HCT116 (cell line): ENCODE results near the gene NSUN7. TPM values are rescaled to one million over a fixed set of nuclear protein-coding genes. Genes with fewer than 3 reads are reported as not detected.

ENCODE experiments used
- ATAC-seq: fragments of 200-7000 bp; cut with Tn5 transposase; 2 replicates; pipeline ENCODE4 v1.9.1; 2020; ENCODE audit warnings: mild to moderate bottlenecking, moderate library complexity
- Bru-seq: library from RNA; stranded (reverse); fragments of 400-500 nt; gene quantifications from one replicate; lab custom pipeline; 2021; lab: Mats Ljungman, UMichigan
- BruChase-seq, 2 experiments: library from RNA; stranded (reverse); fragments of 400-500 nt; gene quantifications; one replicate each; lab custom pipeline; 2021; lab: Mats Ljungman, UMichigan
- BruUV-seq: library from RNA; stranded (reverse); fragments of 400-500 nt; replicated peaks from 2 replicates; lab custom pipeline; 2021; lab: Mats Ljungman, UMichigan
- CTCF ChIA-PET: fragments of 300-600 bp; sonication (Branson Sonifier 250); formaldehyde crosslinking; loops from one replicate; lab custom pipeline; 2021; ENCODE audit warnings: antibody characterized with exemption; lab: Charles Lee
- POLR2A ChIA-PET: fragments of 300-600, 350-600 bp; sonication (Branson Sonifier 250); formaldehyde crosslinking; loops from one replicate; lab custom pipeline; 2021; ENCODE audit warnings: antibody characterized with exemption; lab: Charles Lee
- RAD21 ChIA-PET, 2 experiments: fragments of 300-600 bp; sonication (Branson Sonifier 250); formaldehyde crosslinking; loops; one replicate each; lab custom pipeline; 2023; ENCODE audit warnings: low total read pairs in 2 of 2; ENCODE audit not compliant: uncharacterized antibody in 2 of 2, unreplicated experiment in 2 of 2, low non-redundant PET in 1 of 2; lab: Charles Lee
- DNase-seq: peaks from one replicate; pipeline ENCODE4 v3.0.0-alpha.2; 2010; ENCODE audit warnings: low read depth, low spot score
- H2AFZ ChIP-seq: fragments of 200-600 bp; shearing (Covaris generic), sonication (generic); 2 replicates; pipeline ENCODE4 v1.6.1; 2017; ENCODE audit warnings: low read depth, mixed run types, mixed read lengths, antibody characterized with exemption, low read length; ENCODE audit not compliant: poor library complexity, severe bottlenecking
- H3K27ac ChIP-seq: 2 replicates; pipeline ENCODE4 v1.5.1; 2012; ENCODE audit warnings: low read depth, low read length
- H3K27me3 ChIP-seq: fragments of 200-600 bp; sonication (generic); 2 replicates; pipeline ENCODE4 v1.6.1; 2016; ENCODE audit warnings: mixed run types, low read length, mixed read lengths; ENCODE audit not compliant: insufficient read depth
- H3K36me3 ChIP-seq, 2 experiments: fragments of 200-500 bp in 1 of 2; fragments of 200-600 bp in 1 of 2; sonication (Bioruptor generic) in 1 of 2; sonication (generic) in 1 of 2; 2 replicates each; pipeline versions ENCODE4 v1.5.1 to v1.6.1; 2014 to 2016; ENCODE audit warnings: low read length in 2 of 2, inconsistent platforms in 1 of 2, mixed read lengths in 1 of 2, mixed run types in 1 of 2; ENCODE audit not compliant: insufficient read depth in 2 of 2, control insufficient read depth in 1 of 2
- H3K4me1 ChIP-seq, 2 experiments: fragments of 200-600 bp in 1 of 2; sonication (generic) in 1 of 2; 2 replicates each; pipeline versions ENCODE4 v1.5.1 to v1.6.1; 2012 to 2017; ENCODE audit warnings: low read length in 2 of 2, inconsistent platforms in 1 of 2, mild to moderate bottlenecking in 1 of 2, mixed read lengths in 1 of 2, mixed run types in 1 of 2, moderate library complexity in 1 of 2; ENCODE audit not compliant: insufficient read depth in 2 of 2, control insufficient read depth in 1 of 2
- H3K4me2 ChIP-seq: fragments of 200-600 bp; sonication (generic); 2 replicates; pipeline ENCODE4 v1.6.1; 2017; ENCODE audit warnings: mixed run types, low read length, mixed read lengths
- H3K4me3 ChIP-seq, 2 experiments: fragments of 200-600 bp in 1 of 2; sonication (generic) in 1 of 2; replicated peaks in 1 of 2; 2 replicates each; pipeline ENCODE4 v1.5.1; 2011 to 2016; ENCODE audit warnings: low read length in 2 of 2, control low read depth in 1 of 2, low read depth in 1 of 2, mild to moderate bottlenecking in 1 of 2, mixed read lengths in 1 of 2, mixed run types in 1 of 2
- H3K79me2 ChIP-seq: fragments of 200-600 bp; sonication (generic); 2 replicates; pipeline ENCODE4 v1.6.1; 2017; ENCODE audit warnings: mild to moderate bottlenecking, mixed run types, low read length, moderate library complexity, mixed read lengths; ENCODE audit not compliant: insufficient read depth
- H3K9ac ChIP-seq: fragments of 200-600 bp; sonication (generic); 2 replicates; pipeline ENCODE4 v1.6.1; 2016; ENCODE audit warnings: low read length, mixed read lengths
- H3K9me2 ChIP-seq: fragments of 200-600 bp; sonication (generic), shearing (Covaris generic); 2 replicates; pipeline ENCODE4 v1.6.1; 2017; ENCODE audit warnings: mixed run types, mild to moderate bottlenecking, moderate library complexity; ENCODE audit not compliant: insufficient read depth
- H3K9me3 ChIP-seq, 2 experiments: fragments of 200-500 bp in 1 of 2; fragments of 200-600 bp in 1 of 2; sonication (Bioruptor generic) in 1 of 2; sonication (generic) in 1 of 2; 2 replicates each; pipeline ENCODE4 v1.6.1; 2014 to 2017; ENCODE audit warnings: low read length in 2 of 2, mixed read lengths in 2 of 2, inconsistent platforms in 1 of 2, low read depth in 1 of 2, mild to moderate bottlenecking in 1 of 2, mixed run types in 1 of 2, moderate library complexity in 1 of 2; ENCODE audit not compliant: control insufficient read depth in 1 of 2, insufficient read depth in 1 of 2
- H4K20me1 ChIP-seq: fragments of 200-600 bp; sonication (generic), shearing (Covaris generic); 2 replicates; pipeline ENCODE4 v1.6.1; 2017; ENCODE audit warnings: mixed run types, mild to moderate bottlenecking, moderate library complexity; ENCODE audit not compliant: insufficient read depth
- CBX3 ChIP-seq: IDR thresholded peaks from 2 replicates; pipeline ENCODE4 v1.6.1; 2012; ENCODE audit warnings: low read depth
- CEBPB ChIP-seq: IDR thresholded peaks from 2 replicates; pipeline ENCODE4 v1.6.1; 2012; ENCODE audit warnings: low read depth
- EGR1 ChIP-seq: IDR thresholded peaks from 2 replicates; pipeline ENCODE4 v1.6.1; 2012; ENCODE audit warnings: low read depth
- ELF1 ChIP-seq: IDR thresholded peaks from 2 replicates; pipeline ENCODE4 v1.6.1; 2012; ENCODE audit warnings: low read depth, borderline replicate concordance
- EZH2 ChIP-seq: fragments of 200-600 bp; sonication (generic); IDR thresholded peaks from 2 replicates; pipeline ENCODE4 v1.6.1; 2017; ENCODE audit warnings: antibody characterized with exemption, mixed run types
- EZH2phosphoT487 ChIP-seq: fragments of 200-600 bp; IDR thresholded peaks from 2 replicates; pipeline ENCODE4 v1.6.1; 2018; ENCODE audit warnings: antibody characterized with exemption, borderline replicate concordance
- JUND ChIP-seq: IDR thresholded peaks from 2 replicates; pipeline ENCODE4 v1.6.1; 2012
- POLR2A ChIP-seq: IDR thresholded peaks from 2 replicates; pipeline ENCODE4 v1.7.0; 2011; ENCODE audit warnings: borderline replicate concordance; ENCODE audit not compliant: insufficient read depth, insufficient read length; ENCODE audit errors: extremely low read depth
- POLR2AphosphoS5 ChIP-seq: IDR thresholded peaks from 2 replicates; pipeline ENCODE4 v1.6.1; 2011; ENCODE audit warnings: mild to moderate bottlenecking, low read depth, low read length, moderate library complexity
- RAD21 ChIP-seq: IDR thresholded peaks from 2 replicates; pipeline ENCODE4 v1.6.1; 2012; ENCODE audit warnings: low read depth, mild to moderate bottlenecking
- SIN3A ChIP-seq: IDR thresholded peaks from 2 replicates; pipeline ENCODE4 v1.6.1; 2012; ENCODE audit warnings: low read depth
- SP1 ChIP-seq: IDR thresholded peaks from 2 replicates; pipeline ENCODE4 v1.6.1; 2012; ENCODE audit warnings: low read depth
- SRF ChIP-seq: IDR thresholded peaks from 2 replicates; pipeline ENCODE4 v1.6.1; 2012; ENCODE audit warnings: low read depth
- TCF7L2 ChIP-seq: IDR thresholded peaks from 2 replicates; pipeline ENCODE4 v1.7.0; 2011; ENCODE audit warnings: borderline replicate concordance, inconsistent platforms; ENCODE audit not compliant: insufficient read depth, insufficient read length; ENCODE audit errors: extremely low read depth
- intact Hi-C: fragments of 100-400 bp; cut with micrococcal nuclease; formaldehyde crosslinking; loops from 2 replicates; pipeline ENCODE4 v1.10.0; 2022
- long read RNA-seq: library from polyadenylated mRNA; unstranded; transcript quantifications from one replicate; pipeline ENCODE4 v2.0.0, GENCODE V29; 2021; ENCODE audit not compliant: unreplicated experiment
- polyA plus RNA-seq: library from polyadenylated mRNA; unstranded; fragments of >200 nt; gene quantifications from 2 replicates; pipeline ENCODE4 v1.2.1, GENCODE V29; 2012; ENCODE audit warnings: missing spikeins
- total RNA-seq: library from RNA; stranded (reverse); gene quantifications from one replicate; pipeline ENCODE4 v1.2.1, GENCODE V29; 2021; ENCODE audit not compliant: unreplicated experiment
- TF ChIP-seq, protein P1 (sequence below): IDR thresholded peaks from 2 replicates; pipeline ENCODE4 v1.6.1; 2012
- TF ChIP-seq, protein P2 (sequence below): IDR thresholded peaks from 2 replicates; pipeline ENCODE4 v1.6.1; 2012

Gene NSUN7, protein sequence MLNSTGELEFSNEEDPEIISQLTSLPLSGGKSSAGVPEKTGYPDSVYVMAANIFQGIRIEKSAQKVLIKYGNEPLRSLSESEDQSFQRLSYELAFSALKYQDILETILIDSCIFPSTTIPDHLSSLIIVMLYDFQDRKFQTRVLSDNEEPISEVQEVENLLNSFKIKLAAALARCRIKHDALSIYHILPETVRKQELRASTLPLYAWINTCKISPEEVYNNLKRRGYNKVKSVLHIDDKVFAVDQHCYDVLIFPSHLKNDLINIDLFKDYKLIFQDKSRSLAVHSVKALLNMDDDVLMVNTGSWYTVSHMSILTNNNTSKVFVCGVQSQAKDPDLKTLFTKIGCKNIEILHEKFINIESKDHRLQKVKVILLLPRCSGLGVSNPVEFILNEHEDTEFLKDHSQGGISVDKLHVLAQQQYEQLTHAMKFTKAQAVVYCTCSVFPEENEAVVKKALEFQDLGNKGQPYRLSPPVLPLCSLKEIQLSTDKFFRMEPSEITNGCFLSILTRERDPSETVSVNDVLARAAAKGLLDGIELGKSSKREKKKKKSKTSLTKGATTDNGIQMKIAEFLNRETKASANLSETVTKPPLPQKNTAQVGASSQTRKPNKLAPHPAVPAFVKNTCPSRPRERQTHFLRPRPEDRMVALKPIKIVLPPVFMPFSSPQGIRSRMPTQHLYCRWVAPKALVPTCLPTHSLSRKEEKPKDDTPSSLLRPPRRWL
- total RNA-seq (0.07 TPM), Bru-seq, nascent RNA (percentile 2 among the genes with signal in this experiment), BruChase-seq, experiment 1, labeled RNA remaining after a 6-hour chase (not detected), BruChase-seq, experiment 2, labeled RNA remaining after a 2-hour chase (percentile 6 among the genes with signal in this experiment)
- not detected in 2 replicates for polyA plus RNA-seq
- long read RNA-seq, result 0 reads

DNA sequence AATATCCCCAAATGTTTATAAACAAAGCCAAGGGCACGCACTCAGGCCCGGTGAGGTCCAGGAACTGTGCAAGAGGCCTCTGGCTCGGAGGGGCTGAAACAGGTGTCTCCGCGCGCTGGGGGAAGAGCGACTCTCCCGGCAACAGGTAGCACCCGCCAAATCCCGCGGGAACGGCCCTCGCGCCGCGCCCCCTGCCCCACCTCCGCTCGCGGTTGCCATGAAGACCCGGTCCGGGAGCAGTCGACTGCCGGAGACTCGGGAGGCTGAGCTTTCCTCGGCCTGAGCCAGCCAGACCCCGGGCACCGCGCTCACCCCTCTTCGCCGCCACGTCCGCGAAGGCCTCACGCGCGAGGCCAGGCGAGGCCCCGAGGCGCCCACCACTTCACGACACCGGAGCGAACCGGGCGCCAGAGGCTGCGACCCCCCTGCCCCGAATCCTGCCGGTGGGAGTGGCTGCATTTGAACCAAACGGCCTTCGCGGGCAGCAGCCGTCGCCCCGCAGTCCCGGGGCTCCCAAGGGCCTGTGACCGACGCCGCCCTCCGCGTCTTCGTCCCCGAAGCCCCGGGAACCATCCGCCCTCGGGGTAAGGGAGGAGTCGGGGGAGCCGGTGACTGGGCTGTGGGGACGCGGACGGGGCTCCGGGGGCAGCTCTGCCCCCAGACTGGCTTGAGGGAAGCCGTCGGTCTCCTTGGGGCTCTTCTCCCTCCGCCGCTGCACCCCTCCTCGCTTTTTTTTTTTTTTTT is at the start of gene NSUN7:
NSUN7 (plus strand) TSS at position 239 of the 744 bp plus-strand sequence. CDS start 739 bp downstream, outside the sequence.
- DNase-seq, result no peak
- intact Hi-C loops, result no loop called here
- POLR2A ChIA-PET, result no interaction called here
- Histone ChIP-seq H3K79me2 (no peaks in the 10 kb centered on the region), H3K4me3 (no peak within 1 kb of the TSS), H3K4me2 (no peak within 1 kb of the TSS), H2AFZ (no peak within 1 kb of the TSS), H4K20me1 (no peaks in the 10 kb centered on the region), H3K27ac (no peak within 1 kb of the TSS), H3K27me3 (no peaks in the 10 kb centered on the region), H3K9me3 (no peaks in the 10 kb centered on the region), H3K9me2 (no peaks in the 10 kb centered on the region), H3K36me3 (no peaks in the 10 kb centered on the region), H3K9ac (no peak within 1 kb of the TSS), H3K4me1 (no peaks in the 10 kb centered on the region)
- no TSS peak for BruUV-seq
- RAD21 ChIA-PET, result no interaction called here
- TF ChIP-seq, protein P1, sequence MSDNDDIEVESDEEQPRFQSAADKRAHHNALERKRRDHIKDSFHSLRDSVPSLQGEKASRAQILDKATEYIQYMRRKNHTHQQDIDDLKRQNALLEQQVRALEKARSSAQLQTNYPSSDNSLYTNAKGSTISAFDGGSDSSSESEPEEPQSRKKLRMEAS, result no peak
- no peak for TF ChIP-seq CBX3
- TF ChIP-seq EZH2phosphoT487, result no peak
- TF ChIP-seq CEBPB, result no peak
- TF ChIP-seq TCF7L2, result no peak
- no peak for TF ChIP-seq SRF
- TF ChIP-seq SP1, result no peak
- TF ChIP-seq, protein P2, sequence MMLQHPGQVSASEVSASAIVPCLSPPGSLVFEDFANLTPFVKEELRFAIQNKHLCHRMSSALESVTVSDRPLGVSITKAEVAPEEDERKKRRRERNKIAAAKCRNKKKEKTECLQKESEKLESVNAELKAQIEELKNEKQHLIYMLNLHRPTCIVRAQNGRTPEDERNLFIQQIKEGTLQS, result no peak
- no peak for TF ChIP-seq SIN3A
- no peak for TF ChIP-seq EZH2
- no peak for TF ChIP-seq RAD21
- no peak for TF ChIP-seq POLR2AphosphoS5
- TF ChIP-seq ELF1, result no peak
- no peak for TF ChIP-seq JUND
- no peak for TF ChIP-seq POLR2A
- TF ChIP-seq EGR1, result no peak
- no peak for ATAC-seq
- CTCF ChIA-PET, result no interaction called here
